ENCODE measurements around the gene PDK2. TPM values are rescaled to one million over a fixed set of nuclear protein-coding genes. Genes with fewer than 3 reads are reported as not detected.

The PDK2 gene
- total and polyA plus RNA-seq, 7 donors, result 50.3 to 213 (median 99.4) TPM

DNA sequence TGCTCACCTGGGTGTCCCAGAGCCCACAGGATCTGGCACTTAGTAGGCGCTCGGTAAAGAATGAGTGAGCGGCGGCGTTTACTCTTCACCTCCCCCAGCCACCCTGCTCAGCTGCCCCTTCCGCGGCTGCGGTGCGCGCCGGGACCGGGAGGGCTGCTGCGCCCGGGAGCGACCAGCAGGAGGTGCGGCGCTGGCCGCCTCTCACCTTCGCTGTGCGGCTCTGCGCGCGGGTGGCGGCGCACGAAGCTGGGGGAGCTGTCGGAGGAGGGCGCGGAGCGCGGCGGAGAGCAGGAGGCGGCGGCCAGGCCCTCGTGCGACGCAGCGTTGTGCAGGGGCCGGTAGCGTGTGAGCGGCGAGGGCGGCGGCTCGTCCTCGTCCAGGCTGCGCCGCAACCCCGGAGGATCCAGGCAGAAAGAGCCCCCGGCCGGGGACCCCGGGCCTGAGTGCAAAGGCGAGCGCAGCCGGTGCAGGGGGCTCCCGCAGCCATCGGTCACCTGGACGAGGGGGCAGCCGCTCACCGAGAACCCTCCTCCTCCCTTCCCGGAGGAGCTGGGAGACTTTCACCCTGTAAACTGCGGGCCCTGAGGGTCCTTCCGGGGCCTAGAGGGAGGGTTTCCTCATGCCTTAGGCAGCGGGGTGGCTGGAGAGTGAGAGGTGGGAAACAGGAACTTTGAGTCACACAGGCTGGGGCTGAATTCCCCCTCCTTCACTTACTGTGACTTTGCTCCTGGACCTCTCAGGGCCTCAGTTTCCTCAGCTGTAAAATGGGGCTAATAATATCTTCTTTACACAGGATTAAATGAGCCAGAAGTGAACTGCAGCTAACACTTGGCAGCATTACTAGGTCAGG lies 22.3 kb downstream of the PDK2 start:
- peak; percentile 70 to 82 (median 76) for ATAC-seq
- peak; percentile 65 to 85 for DNase-seq
- intact Hi-C loops (cut with DNase I), result loop anchor here (2.0 to 5.0 kb wide), 2 partner anchors 43 to 55 kb away; no protein-coding TSS in a partner anchor
- peak overlapping the region; percentile 49 for H3K4me3 ChIP-seq
- TF ChIP-seq, protein P1, sequence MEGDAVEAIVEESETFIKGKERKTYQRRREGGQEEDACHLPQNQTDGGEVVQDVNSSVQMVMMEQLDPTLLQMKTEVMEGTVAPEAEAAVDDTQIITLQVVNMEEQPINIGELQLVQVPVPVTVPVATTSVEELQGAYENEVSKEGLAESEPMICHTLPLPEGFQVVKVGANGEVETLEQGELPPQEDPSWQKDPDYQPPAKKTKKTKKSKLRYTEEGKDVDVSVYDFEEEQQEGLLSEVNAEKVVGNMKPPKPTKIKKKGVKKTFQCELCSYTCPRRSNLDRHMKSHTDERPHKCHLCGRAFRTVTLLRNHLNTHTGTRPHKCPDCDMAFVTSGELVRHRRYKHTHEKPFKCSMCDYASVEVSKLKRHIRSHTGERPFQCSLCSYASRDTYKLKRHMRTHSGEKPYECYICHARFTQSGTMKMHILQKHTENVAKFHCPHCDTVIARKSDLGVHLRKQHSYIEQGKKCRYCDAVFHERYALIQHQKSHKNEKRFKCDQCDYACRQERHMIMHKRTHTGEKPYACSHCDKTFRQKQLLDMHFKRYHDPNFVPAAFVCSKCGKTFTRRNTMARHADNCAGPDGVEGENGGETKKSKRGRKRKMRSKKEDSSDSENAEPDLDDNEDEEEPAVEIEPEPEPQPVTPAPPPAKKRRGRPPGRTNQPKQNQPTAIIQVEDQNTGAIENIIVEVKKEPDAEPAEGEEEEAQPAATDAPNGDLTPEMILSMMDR (IDR thresholded peaks at IDR 0.05), result peak; percentile 60
- H3K9me3 ChIP-seq, result no peaks in the 10 kb centered on the region
- peaks cover 22% of the 10 kb centered on the region for H3K4me1 ChIP-seq
- 13 to 17% (median 16%) methylated on average over 51 to 64 of the region's 64 CpGs for WGBS, 3 donors
- H3K36me3 ChIP-seq (ENCODE audit: insufficient read depth in 1 of 2, low read depth in 1 of 2), result no peaks in the 10 kb centered on the region
- H3K27ac ChIP-seq, result peak overlapping the region; percentile 23
- no peaks in the 10 kb centered on the region for H3K27me3 ChIP-seq (ENCODE audit: insufficient read depth in 3 of 3, low read length in 2 of 3)

DNA sequence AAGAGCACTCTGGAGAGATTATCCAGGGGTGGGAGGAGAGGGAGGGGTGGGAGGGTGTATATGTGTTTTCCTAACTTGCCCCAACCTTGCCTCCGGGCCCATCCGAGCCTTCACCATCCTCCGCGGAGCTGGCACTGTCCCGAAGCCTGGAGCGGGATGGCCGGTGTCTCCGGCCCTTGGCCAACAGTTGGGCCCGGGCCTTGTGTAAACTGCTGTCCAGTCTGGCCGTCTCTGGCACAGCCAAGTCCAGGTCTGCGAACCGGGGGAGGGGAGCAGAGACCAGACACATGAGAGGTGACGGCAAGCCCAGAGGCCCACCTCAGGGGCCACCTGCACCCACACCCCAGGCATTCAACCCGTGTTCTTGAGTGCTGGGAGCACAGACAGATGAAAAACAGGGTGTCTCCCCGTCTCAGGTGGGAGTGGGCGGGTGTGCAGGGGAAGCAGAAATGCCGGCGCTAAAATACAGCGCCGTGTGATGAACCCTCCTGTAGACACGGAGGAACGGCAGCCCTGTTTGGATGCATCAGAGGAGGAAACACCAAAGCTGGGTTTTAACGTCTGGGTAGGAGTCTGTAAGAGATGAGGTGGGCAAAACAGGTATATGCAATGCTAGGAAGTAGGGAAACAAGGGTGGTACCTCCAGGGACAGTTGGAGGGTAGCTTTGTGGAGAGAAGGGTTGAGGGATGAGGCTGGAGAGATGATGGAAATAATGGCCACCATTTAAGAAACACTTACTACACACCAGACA lies 23.1 kb downstream of the PDK2 start:
- intact Hi-C loops (cut with DNase I), result loop anchor here in 1 of 2 donors (5.0 kb wide), 1 partner anchor 54 kb away; no protein-coding TSS in a partner anchor
- TF ChIP-seq, protein P1 (IDR thresholded peaks at IDR 0.05), result no peak
- Histone ChIP-seq H3K9me3 (no peaks in the 10 kb centered on the region), H3K27me3 (ENCODE audit: insufficient read depth in 3 of 3, low read length in 2 of 3) (no peaks in the 10 kb centered on the region), H3K4me1 (peaks cover 14% of the 10 kb centered on the region), H3K4me3 (no peak overlapping the region), H3K27ac (no peak overlapping the region), H3K36me3 (ENCODE audit: insufficient read depth in 1 of 2, low read depth in 1 of 2) (no peaks in the 10 kb centered on the region)
- ATAC-seq (peak in 2 of 4 donors; percentile 8 to 33), DNase-seq (no peak)
- 54 to 63% (median 61%) methylated on average over 20 to 23 of the region's 23 CpGs for WGBS, 3 donors

DNA sequence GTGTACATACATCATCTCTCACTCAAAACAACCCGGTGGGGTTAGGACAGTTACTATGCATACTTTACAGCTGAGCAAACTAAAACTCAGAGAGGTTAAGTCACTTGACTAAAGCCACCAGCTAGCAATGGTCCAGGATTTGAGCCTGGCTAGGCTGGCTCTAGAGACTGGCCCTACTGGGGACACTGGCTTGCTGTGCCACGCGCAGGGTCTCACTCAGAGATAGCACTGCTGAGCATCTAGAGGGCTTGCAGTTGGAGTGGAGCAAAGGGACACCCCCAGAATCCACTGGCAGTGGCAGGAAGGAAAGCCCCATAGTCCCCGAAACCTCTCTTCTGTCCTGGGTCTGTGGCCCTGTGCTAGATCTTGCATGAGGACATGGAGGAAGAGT lies 23.7 kb downstream of the PDK2 start:
- Histone ChIP-seq H3K27ac (no peak overlapping the region), H3K36me3 (ENCODE audit: insufficient read depth in 1 of 2, low read depth in 1 of 2) (no peaks in the 10 kb centered on the region), H3K27me3 (ENCODE audit: insufficient read depth in 3 of 3, low read length in 2 of 3) (no peaks in the 10 kb centered on the region), H3K4me3 (no peak overlapping the region), H3K4me1 (peaks cover 14% of the 10 kb centered on the region), H3K9me3 (no peaks in the 10 kb centered on the region)
- DNase-seq (no peak), ATAC-seq (no peak)
- WGBS, 3 donors, result 86 to 92% (median 88%) methylated on average over 4 of the region's 4 CpGs
- TF ChIP-seq, protein P1 (IDR thresholded peaks at IDR 0.05), result no peak
- intact Hi-C loops (cut with DNase I), result loop anchor here in 1 of 2 donors (5.0 kb wide), 1 partner anchor 53 kb away; no protein-coding TSS in a partner anchor

DNA sequence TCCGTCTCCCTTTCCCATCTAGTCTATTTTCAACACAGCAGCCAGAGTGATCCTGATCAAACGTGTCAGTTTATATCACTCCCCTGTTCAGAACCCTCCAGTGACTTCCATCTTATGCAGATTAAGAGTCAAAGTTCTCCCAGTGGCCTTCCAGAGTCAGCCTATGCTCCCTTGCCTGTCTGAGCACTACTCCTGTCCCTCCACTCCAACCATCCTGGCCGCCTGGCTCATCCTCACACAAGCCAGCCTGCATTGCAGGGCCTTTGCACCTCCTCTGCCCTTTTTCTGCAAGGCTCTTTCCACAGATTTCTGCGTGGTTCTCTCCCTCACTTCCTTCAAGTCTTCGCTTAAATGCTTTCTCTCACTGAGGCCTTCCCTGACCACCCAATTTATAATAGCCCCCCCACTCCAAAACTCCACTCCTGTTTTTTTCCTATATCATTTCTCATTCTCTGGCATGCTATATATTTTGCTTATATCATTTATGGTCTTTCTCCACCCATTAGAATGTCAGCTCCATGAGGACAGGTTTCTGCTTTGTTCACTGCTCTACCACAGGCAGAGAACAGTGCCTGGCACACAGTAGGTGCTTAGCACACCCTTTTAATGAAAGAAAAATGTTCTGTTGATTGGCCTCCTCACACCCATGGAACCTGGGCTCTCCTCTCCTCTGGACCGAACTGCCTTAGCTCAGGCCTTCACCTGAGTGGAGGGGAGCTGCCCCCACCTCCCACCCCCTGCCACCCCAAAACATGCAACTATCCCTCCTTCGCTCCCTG lies 25.5 kb downstream of the PDK2 start:
- TF ChIP-seq, protein P1 (IDR thresholded peaks at IDR 0.05), result no peak
- DNase-seq, result no peak
- H3K27ac ChIP-seq, result no peak overlapping the region
- no peak for ATAC-seq
- peaks cover 14% of the 10 kb centered on the region for H3K4me1 ChIP-seq
- no peaks in the 10 kb centered on the region for H3K27me3 ChIP-seq (ENCODE audit: insufficient read depth in 3 of 3, low read length in 2 of 3)
- H3K36me3 ChIP-seq (ENCODE audit: insufficient read depth in 1 of 2, low read depth in 1 of 2), result no peaks in the 10 kb centered on the region
- no peak overlapping the region for H3K4me3 ChIP-seq
- intact Hi-C loops (cut with DNase I), result no loop called here
- 90 to 92% (median 91%) methylated on average over 7 of the region's 7 CpGs for WGBS, 3 donors
- no peaks in the 10 kb centered on the region for H3K9me3 ChIP-seq
